MM.1S (cell line): Measurements from ENCODE around the gene PDCD5.
"Not testable (repeated sequence)": the region's sequence is repeated elsewhere in the genome, so short reads cannot be mapped to it uniquely, and the experiment has no call there.

Source experiments
- CTCF ChIP-seq: fragments of 300-600 bp; sonication (generic); IDR thresholded peaks from 2 replicates; pipeline ENCODE4 v1.5.1; 2016; ENCODE audit warnings: antibody characterized with exemption, low read length, mixed read lengths
- EZH2 ChIP-seq: fragments of 300-600 bp; sonication (generic); optimal IDR thresholded peaks from 2 replicates; pipeline ENCODE3; 2017; ENCODE audit warnings: low read depth, mild to moderate bottlenecking, antibody characterized with exemption, low read length, mixed read lengths
- EZH2phosphoT487 ChIP-seq: fragments of 300-600 bp; sonication (generic); IDR thresholded peaks from 2 replicates; pipeline ENCODE4 v1.6.1; 2018; ENCODE audit warnings: antibody characterized with exemption, low read length

DNA sequence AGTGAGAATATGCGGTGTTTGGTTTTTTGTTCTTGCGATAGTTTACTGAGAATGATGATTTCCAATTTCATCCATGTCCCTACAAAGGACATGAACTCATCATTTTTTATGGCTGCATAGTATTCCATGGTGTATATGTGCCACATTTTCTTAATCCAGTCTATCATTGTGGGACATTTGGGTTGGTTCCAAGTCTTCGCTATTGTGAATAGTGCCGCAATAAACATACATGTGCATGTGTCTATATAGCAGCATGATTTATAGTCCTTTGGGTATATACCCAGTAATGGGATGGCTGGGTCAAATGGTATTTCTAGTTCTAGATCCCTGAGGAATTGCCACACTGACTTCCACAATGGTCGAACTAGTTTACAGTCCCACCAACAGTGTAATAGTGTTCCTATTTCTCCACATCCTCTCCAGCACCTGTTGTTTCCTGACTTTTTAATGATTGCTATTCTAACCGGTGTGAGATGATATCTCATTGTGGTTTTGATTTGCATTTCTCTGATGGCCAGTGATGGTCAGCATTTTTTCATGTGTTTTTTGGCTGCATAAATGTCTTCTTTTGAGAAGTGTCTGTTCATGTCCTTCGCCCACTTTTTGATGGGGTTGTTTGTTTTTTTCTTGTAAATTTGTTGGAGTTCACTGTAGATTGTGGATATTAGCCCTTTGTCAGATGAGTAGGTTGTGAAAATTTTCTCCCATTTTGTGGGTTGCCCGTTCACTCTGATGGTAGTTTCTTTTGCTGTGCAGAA, 6.9 kb downstream of the PDCD5 start:
- TF ChIP-seq CTCF, EZH2, EZH2phosphoT487: not testable (repeated sequence)
